Measurements from ENCODE around the gene SMS. TPM values are rescaled to one million over a fixed set of nuclear protein-coding genes. Genes with fewer than 3 reads are reported as not detected.

Gene SMS
- total and polyA plus RNA-seq, 7 donors: 62.6 to 84.5 (median 65.8) TPM

GRCh38 chrX:21973321-21974010 is 33.0 kb downstream of the SMS start:
- H3K4me3 ChIP-seq: no peak overlapping the region
- 65 to 78% methylated on average over 12 of the region's 12 CpGs for WGBS, 2 donors
- H3K27me3 ChIP-seq: no peaks in the 10 kb centered on the region
- H3K4me1 ChIP-seq: peaks cover 0 to 17% (median 5%) of the 10 kb centered on the region in 4 donors
- peaks cover 0 to 13% (median 0%) of the 10 kb centered on the region in 4 donors for H3K36me3 ChIP-seq
- DNase-seq: no peak
- peak overlapping the region in 3 of 4 donors; percentile 56 to 74 (median 64) for H3K27ac ChIP-seq
- intact Hi-C loops (cut with DNase I): no loop called here
- no peaks in the 10 kb centered on the region for H3K9me3 ChIP-seq
- TF ChIP-seq POLR2A (IDR thresholded peaks at IDR 0.05): no peak
- TF ChIP-seq CTCF (IDR thresholded peaks at IDR 0.05): no peak
- TF ChIP-seq EP300 (IDR thresholded peaks at IDR 0.05): no peak
- TF ChIP-seq POLR2AphosphoS5 (IDR thresholded peaks at IDR 0.05): no peak

GRCh38 chrX:21974011-21974385 is 33.5 kb downstream of the SMS start:
- no peaks in the 10 kb centered on the region for H3K9me3 ChIP-seq
- 9% methylated on average over 2 of the region's 2 CpGs for WGBS, 2 donors
- H3K4me1 ChIP-seq: peaks cover 0 to 17% (median 5%) of the 10 kb centered on the region in 4 donors
- peak overlapping the region in 1 of 4 donors; percentile 5 for H3K4me3 ChIP-seq
- DNase-seq: no peak
- H3K27ac ChIP-seq: peak overlapping the region in 3 of 4 donors; percentile 56 to 74 (median 64)
- intact Hi-C loops (cut with DNase I): no loop called here
- H3K36me3 ChIP-seq: peaks cover 0 to 15% (median 0%) of the 10 kb centered on the region in 4 donors
- no peaks in the 10 kb centered on the region for H3K27me3 ChIP-seq
- TF ChIP-seq CTCF (IDR thresholded peaks at IDR 0.05) (no peak), POLR2AphosphoS5 (IDR thresholded peaks at IDR 0.05) (no peak), EP300 (IDR thresholded peaks at IDR 0.05) (no peak), POLR2A (IDR thresholded peaks at IDR 0.05) (no peak)

- H3K4me1 ChIP-seq: peaks cover 0 to 17% (median 5%) of the 10 kb centered on the region in 4 donors
- TF ChIP-seq CTCF (IDR thresholded peaks at IDR 0.05): no peak
- no peak for TF ChIP-seq POLR2A (IDR thresholded peaks at IDR 0.05)
- TF ChIP-seq EP300 (IDR thresholded peaks at IDR 0.05): no peak
- TF ChIP-seq POLR2AphosphoS5 (IDR thresholded peaks at IDR 0.05): no peak
- peaks cover 0 to 23% (median 0%) of the 10 kb centered on the region in 4 donors for H3K36me3 ChIP-seq
- WGBS, 2 donors: 74 to 82% methylated on average over 3 of the region's 3 CpGs
- DNase-seq: no peak
- intact Hi-C loops (cut with DNase I): no loop called here
- H3K27me3 ChIP-seq: no peaks in the 10 kb centered on the region
- no peaks in the 10 kb centered on the region for H3K9me3 ChIP-seq
- H3K4me3 ChIP-seq: no peak overlapping the region
- H3K27ac ChIP-seq: peak overlapping the region in 3 of 4 donors; percentile 55 to 74 (median 64)
Observed at GRCh38 chrX:21975242-21975641, 34.7 kb downstream of the SMS start.

- Histone ChIP-seq H3K9me3 (no peaks in the 10 kb centered on the region), H3K4me3 (no peak overlapping the region), H3K27me3 (no peaks in the 10 kb centered on the region), H3K36me3 (peaks cover 0 to 23% (median 0%) of the 10 kb centered on the region in 4 donors), H3K4me1 (peaks cover 0 to 17% (median 5%) of the 10 kb centered on the region in 4 donors), H3K27ac (peak overlapping the region in 3 of 4 donors; percentile 55 to 74 (median 64))
- intact Hi-C loops (cut with DNase I): no loop called here
- DNase-seq: no peak
- 43 to 59% methylated on average over 6 of the region's 6 CpGs for WGBS, 2 donors
- TF ChIP-seq POLR2A (IDR thresholded peaks at IDR 0.05): no peak
- TF ChIP-seq POLR2AphosphoS5 (IDR thresholded peaks at IDR 0.05): peak in 1 of 4 donors; percentile 17
- TF ChIP-seq CTCF (IDR thresholded peaks at IDR 0.05): peak; percentile 28 to 44 (median 32)
- no peak for TF ChIP-seq EP300 (IDR thresholded peaks at IDR 0.05)
Observed at GRCh38 chrX:21975812-21976211, 35.3 kb downstream of the SMS start.
